Measurements from ENCODE around the gene S1PR4. TPM values are rescaled to one million over a fixed set of nuclear protein-coding genes. Genes with fewer than 3 reads are reported as not detected.

The S1PR4 gene
- total and polyA plus RNA-seq, 2 of the 8 experiments (the other 6 are each of a cell fraction or from before 2014, with no cell fraction given) = not detected

GRCh38 chr19:3193256-3194105 is 14.9 kb downstream of the S1PR4 start:
- peaks cover 29% of the 10 kb centered on the region for H3K79me1 ChIP-seq (ENCODE audit: low read depth, low read length)
- DNase-seq (ENCODE audit: low read depth in 1 of 2, low spot score in 2 of 2) (no peak), FAIRE-seq (no peak)
- H3K9me3 ChIP-seq (ENCODE audit: insufficient read depth in 2 of 2, low read depth in 1 of 2, low read length in 1 of 2) = no peaks in the 10 kb centered on the region
- no peak overlapping the region for H2BK15ac ChIP-seq (ENCODE audit: low read length)
- WGBS, 2 experiments (ENCODE audit: extremely low coverage in 1 of 2, insufficient coverage in 1 of 2, insufficient read length in 1 of 2, insufficient replicate concordance in 2 of 2, low coverage in 1 of 2, low lambda C conversion rate in 2 of 2, missing lambda C conversion rate in 1 of 2) = 94% methylated on average over 35 of the region's 40 CpGs; no CpG with 5 or more reads in 1 of the 2 experiments
- no peak overlapping the region for H3K4me3 ChIP-seq (ENCODE audit: extremely low read depth in 1 of 4, insufficient read depth in 2 of 4, low read depth in 3 of 4, low read length in 4 of 4)
- TF ChIP-seq HDAC6 (IDR thresholded peaks at IDR 0.05; ENCODE audit: low read depth, low read length) (no peak), CBX5 (IDR thresholded peaks at IDR 0.05; ENCODE audit: low read depth, low read length) (no peak), KDM5A (IDR thresholded peaks at IDR 0.05; ENCODE audit: low read length) (no peak)
- H3K4ac ChIP-seq (replicated peaks; ENCODE audit: insufficient read length, low read depth, low read length) = no peak overlapping the region
- no peak overlapping the region for H3K14ac ChIP-seq (ENCODE audit: insufficient read length)
- H4K20me1 ChIP-seq (replicated peaks in 1 of 2; ENCODE audit: control insufficient read depth in 1 of 2, insufficient read depth in 2 of 2, low read length in 2 of 2) = peaks cover 18 to 34% of the 10 kb centered on the region in 2 experiments
- no peak overlapping the region for H2BK20ac ChIP-seq (ENCODE audit: low read length)
- ChIA-PET POLR2A (ENCODE audit: partially characterized antibody) (no interaction called here), CTCF (ENCODE audit: partially characterized antibody) (interaction anchor here (1.0 kb wide), 1 partner anchor 10 kb away, joined by 5 read pairs; no protein-coding TSS in a partner anchor)
- no peak overlapping the region for H3K18ac ChIP-seq (ENCODE audit: extremely low read depth, low read length)
- H3K4me2 ChIP-seq (ENCODE audit: insufficient read depth in 1 of 2, low read depth in 2 of 2, low read length in 2 of 2) = no peak overlapping the region
- H3K27ac ChIP-seq (ENCODE audit: low read depth, low read length) = no peak overlapping the region
- no peaks in the 10 kb centered on the region for H3K27me3 ChIP-seq (replicated peaks in 1 of 4; ENCODE audit: control insufficient read depth in 3 of 4, extremely low read depth in 1 of 4, insufficient read depth in 3 of 4, low read length in 3 of 4)
- no peak overlapping the region for H3K23ac ChIP-seq (ENCODE audit: insufficient read length)
- no peak overlapping the region for H4K5ac ChIP-seq (ENCODE audit: insufficient read length, low read depth, low read length)
- H3K79me2 ChIP-seq (ENCODE audit: control insufficient read depth in 1 of 2, insufficient read depth in 2 of 2, low read length in 2 of 2) = peaks cover 0 to 40% of the 10 kb centered on the region in 2 experiments; a peak in 3 of 4 replicates
- peaks cover 0 to 6% (median 3%) of the 10 kb centered on the region in 4 experiments; a peak in 4 of 7 replicates for H3K4me1 ChIP-seq (replicated peaks in 1 of 4; ENCODE audit: control insufficient read depth in 3 of 4, insufficient read depth in 4 of 4, low read length in 3 of 4)
- H2AFZ ChIP-seq (ENCODE audit: low read length) = no peak overlapping the region
- H4K8ac ChIP-seq (ENCODE audit: extremely low read depth, insufficient read depth, low read length) = no peak overlapping the region
- H3K56ac ChIP-seq (replicated peaks; ENCODE audit: insufficient read length, low read depth, low read length) = no peak overlapping the region
- no peak overlapping the region for H3K9ac ChIP-seq (replicated peaks in 1 of 4; ENCODE audit: extremely low read depth in 1 of 4, low read depth in 3 of 4, low read length in 3 of 4)
- H3K36me3 ChIP-seq (ENCODE audit: control insufficient read depth in 2 of 4, insufficient read depth in 4 of 4, low read length in 3 of 4) = peaks cover 0 to 9% (median 6%) of the 10 kb centered on the region in 4 experiments; a peak in 3 of 8 replicates
- no peaks in the 10 kb centered on the region for H3K23me2 ChIP-seq (ENCODE audit: low read depth, low read length)
- H2AK5ac ChIP-seq (ENCODE audit: low read depth, low read length) = no peak overlapping the region
- no peak overlapping the region for H2BK12ac ChIP-seq (ENCODE audit: low read depth, low read length)
- H4K91ac ChIP-seq (replicated peaks; ENCODE audit: insufficient read length, low read length) = no peak overlapping the region
- no peak overlapping the region for H2BK5ac ChIP-seq (ENCODE audit: low read depth, low read length)
- H2BK120ac ChIP-seq (replicated peaks; ENCODE audit: low read depth, low read length) = no peak overlapping the region
